Renal pelvis (tissue), 4 donors: Measurements from ENCODE around the gene NCF4. TPM values are rescaled to one million over a fixed set of nuclear protein-coding genes. Genes with fewer than 3 reads are reported as not detected.

Experiments
- DNase-seq: peaks from one replicate; pipeline ENCODE4 v3.0.0-alpha.2; 2013
- polyA plus RNA-seq, 3 donors: library from polyadenylated mRNA; unstranded; fragments of 120-200 nt; gene quantifications; one replicate each; pipeline ENCODE4 v1.2.1, GENCODE V29; 2013; ENCODE audit not compliant: insufficient read length in 3 of 3

Gene NCF4
- polyA plus RNA-seq, 3 donors = 1.8 to 2.8 (median 2.5) TPM

GRCh38 chr22:36835903-36836302 lies 24.9 kb upstream of the NCF4 start:
- no peak for DNase-seq

GRCh38 chr22:36838119-36839030 lies 22.4 kb upstream of the NCF4 start:
- no peak for DNase-seq

- no peak for DNase-seq
Measured at GRCh38 chr22:36839356-36840073, 21.3 kb upstream of the NCF4 start.

- DNase-seq = no peak
Measured at GRCh38 chr22:36840106-36840505, 20.7 kb upstream of the NCF4 start.

- DNase-seq = no peak
Measured at GRCh38 chr22:36846271-36846670, 14.5 kb upstream of the NCF4 start.

GRCh38 chr22:36846949-36847348 lies 13.9 kb upstream of the NCF4 start:
- DNase-seq = no peak

- no peak for DNase-seq
Measured at GRCh38 chr22:36850056-36850455, 10.8 kb upstream of the NCF4 start.

- no peak for DNase-seq
Measured at GRCh38 chr22:36850682-36851081, 10.1 kb upstream of the NCF4 start.

GRCh38 chr22:36852056-36852973 lies 8.5 kb upstream of the NCF4 start:
- no peak for DNase-seq

- peak; percentile 58 for DNase-seq
Measured at GRCh38 chr22:36853407-36854099, 7.3 kb upstream of the NCF4 start.

GRCh38 chr22:36855478-36855877 lies 5.3 kb upstream of the NCF4 start:
- no peak for DNase-seq

GRCh38 chr22:36856121-36856791 lies 4.5 kb upstream of the NCF4 start:
- peak; percentile 88 for DNase-seq

- no peak for DNase-seq
Measured at GRCh38 chr22:36856792-36857135, 4.0 kb upstream of the NCF4 start.

GRCh38 chr22:36858156-36858555 lies 2.6 kb upstream of the NCF4 start:
- DNase-seq = no peak

- DNase-seq = no peak
Measured at GRCh38 chr22:36858966-36859365, 1.8 kb upstream of the NCF4 start.

GRCh38 chr22:36860017-36860416 lies 789 bp upstream of the NCF4 start:
- no peak for DNase-seq

GRCh38 chr22:36860438-36860820 lies 377 bp upstream of the NCF4 start:
- DNase-seq = no peak

- no peak for DNase-seq
Measured at GRCh38 chr22:36862251-36863242, 1.7 kb downstream of the NCF4 start.

GRCh38 chr22:36863281-36863680 lies 2.5 kb downstream of the NCF4 start:
- DNase-seq = no peak

GRCh38 chr22:36863979-36864378 lies 3.2 kb downstream of the NCF4 start:
- DNase-seq = no peak
